Measurements from ENCODE around the gene PTCRA. TPM values are rescaled to one million over a fixed set of nuclear protein-coding genes. Genes with fewer than 3 reads are reported as not detected.

Gene PTCRA
- total RNA-seq, 1 experiment from 2014 or later = not detected

GRCh38 chr6:42928986-42929820, 13.3 kb downstream of the PTCRA start, which contains the start of gene CNPY3 (continued):
- TF ChIP-seq USF1 (CRISPR knock-in tag; IDR thresholded peaks at IDR 0.05) = peak; percentile 84; the same call in 1 of the 2 replicates
- no peak for TF ChIP-seq RORB (CRISPR knock-in tag; IDR thresholded peaks at IDR 0.05)
- peak; percentile 85; the same call in 1 of the 2 replicates for TF ChIP-seq HMGXB4 (CRISPR knock-in tag; IDR thresholded peaks at IDR 0.05)
- TF ChIP-seq ZNF671 (CRISPR knock-in tag; IDR thresholded peaks at IDR 0.05) = no peak
- TF ChIP-seq FOXK1 (CRISPR knock-in tag; IDR thresholded peaks at IDR 0.05) = peak; percentile 97
- TF ChIP-seq ZBTB43 (CRISPR knock-in tag; IDR thresholded peaks at IDR 0.05) = 0 out of 2 replicates have a peak, but pooled peaks have one; percentile 15
- peak; percentile 99 for TF ChIP-seq MAX (CRISPR knock-in tag; IDR thresholded peaks at IDR 0.05)
- peak; percentile 88 for TF ChIP-seq USF2 (CRISPR knock-in tag; IDR thresholded peaks at IDR 0.05)
- no peak for TF ChIP-seq AR (CRISPR knock-in tag; IDR thresholded peaks at IDR 0.05)
- TF ChIP-seq FOXP4 (CRISPR knock-in tag; IDR thresholded peaks at IDR 0.05) = peak; percentile 64; the same call in 1 of the 2 replicates
- no peak; the same call in none of the 2 replicates for TF ChIP-seq ETV6 (CRISPR knock-in tag; IDR thresholded peaks at IDR 0.05)
- no peak for TF ChIP-seq PRRX2 (CRISPR knock-in tag; IDR thresholded peaks at IDR 0.05)
- no peak for TF ChIP-seq PREB (CRISPR knock-in tag; IDR thresholded peaks at IDR 0.05; ENCODE audit: borderline replicate concordance)
- TF ChIP-seq NR1H2 (CRISPR knock-in tag; IDR thresholded peaks at IDR 0.05) = no peak
- TF ChIP-seq OVOL2 (CRISPR knock-in tag; IDR thresholded peaks at IDR 0.05; ENCODE audit: borderline replicate concordance) = no peak
- TF ChIP-seq KAT7 (CRISPR knock-in tag; IDR thresholded peaks at IDR 0.05; ENCODE audit: borderline replicate concordance) = no peak
- TF ChIP-seq ZNF317 (CRISPR knock-in tag; IDR thresholded peaks at IDR 0.05; ENCODE audit: borderline replicate concordance, low read depth) = no peak; the same call in 1 of the 2 replicates
- peak; percentile 36; the same call in 1 of the 2 replicates for TF ChIP-seq ZNF263 (CRISPR knock-in tag; IDR thresholded peaks at IDR 0.05; ENCODE audit: low read depth)
- peak; percentile 96 for TF ChIP-seq NFYB (CRISPR knock-in tag; conservative IDR thresholded peaks at IDR 0.05; ENCODE audit: low read depth)
- peak; percentile 47; the same call in 1 of the 2 replicates for TF ChIP-seq ARID4B (CRISPR knock-in tag; IDR thresholded peaks at IDR 0.05; ENCODE audit: borderline replicate concordance)
- peak; percentile 79 for TF ChIP-seq CREM (CRISPR knock-in tag; IDR thresholded peaks at IDR 0.05)
- TF ChIP-seq SMAD3 (CRISPR knock-in tag; IDR thresholded peaks at IDR 0.05; ENCODE audit: borderline replicate concordance) = no peak

All from WTC11 (cell line).